Measurements from ENCODE around the gene PADI2.
"Not testable (repeated sequence)": the region's sequence is repeated elsewhere in the genome, so short reads cannot be mapped to it uniquely, and the experiment has no call there.

Gene PADI2

DNA sequence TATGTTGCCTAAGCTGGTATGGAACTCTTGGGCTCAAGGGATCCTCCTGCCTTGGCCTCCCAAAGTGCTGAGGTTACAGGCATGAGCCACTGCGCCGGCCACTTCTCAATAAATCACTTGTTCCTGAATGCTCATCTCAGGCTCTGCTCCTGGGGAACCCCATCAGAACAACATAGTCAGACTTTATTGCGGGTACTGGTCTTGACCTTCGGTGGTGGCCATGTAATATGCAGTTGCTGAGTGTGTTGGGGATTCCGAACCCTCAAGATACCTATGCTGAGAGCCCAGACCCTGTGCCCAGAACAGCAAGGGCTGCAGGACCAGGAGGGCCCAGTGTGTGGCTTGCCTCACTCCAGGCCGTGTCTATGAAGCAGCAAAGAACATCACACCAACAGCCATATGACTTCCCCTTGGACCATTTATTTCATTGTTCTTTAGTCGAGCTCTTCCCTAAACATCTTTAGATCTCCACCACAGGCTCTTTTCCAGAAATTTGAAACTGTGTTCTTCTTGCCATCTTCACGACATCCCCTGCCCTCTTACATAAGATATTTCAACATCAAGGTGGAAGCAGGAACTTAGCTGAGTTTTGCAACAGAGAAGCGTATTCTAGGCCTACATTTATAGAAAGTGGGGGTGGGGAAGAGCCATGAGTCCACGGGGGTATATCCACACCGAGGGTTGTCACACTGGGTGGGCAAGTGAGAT, 52.7 kb downstream of the PADI2 start:
- no peaks in the 10 kb centered on the region for H3K4me1 ChIP-seq (ENCODE audit: insufficient read depth, low read length, poor library complexity, severe bottlenecking)
- no peak overlapping the region for H2AFZ ChIP-seq (ENCODE audit: low read length)
- no peaks in the 10 kb centered on the region for H3F3A ChIP-seq (ENCODE audit: low read depth)
- peaks cover 3% of the 10 kb centered on the region; the same call in 1 of the 2 replicates for H3K9me3 ChIP-seq (ENCODE audit: insufficient read depth, low read depth, low read length)
- no peak overlapping the region for H3K9ac ChIP-seq (ENCODE audit: low read depth, low read length, poor library complexity, severe bottlenecking)
- no peaks in the 10 kb centered on the region for H4K20me1 ChIP-seq (ENCODE audit: insufficient read depth, low read length, poor library complexity, severe bottlenecking)
- no peaks in the 10 kb centered on the region for H3K36me3 ChIP-seq (ENCODE audit: insufficient read depth, low read length)
- no peaks in the 10 kb centered on the region for H3K79me2 ChIP-seq (ENCODE audit: insufficient read depth, low read length)
- H3K9me2 ChIP-seq (replicated peaks; ENCODE audit: low read depth, low read length), result no peaks in the 10 kb centered on the region
- no peak overlapping the region for H3K4me3 ChIP-seq (ENCODE audit: low read length, poor library complexity, severe bottlenecking)
- TF ChIP-seq CTCF (conservative IDR thresholded peaks at IDR 0.05; ENCODE audit: low read length), result no peak
- TF ChIP-seq EZH2phosphoT487 (IDR thresholded peaks at IDR 0.05; ENCODE audit: borderline replicate concordance), result no peak
- no peaks in the 10 kb centered on the region for H3K27me3 ChIP-seq (ENCODE audit: insufficient read depth, low read length, poor library complexity, severe bottlenecking)
- no peak overlapping the region for H3K4me2 ChIP-seq (ENCODE audit: low read depth, low read length, poor library complexity, severe bottlenecking)

DNA sequence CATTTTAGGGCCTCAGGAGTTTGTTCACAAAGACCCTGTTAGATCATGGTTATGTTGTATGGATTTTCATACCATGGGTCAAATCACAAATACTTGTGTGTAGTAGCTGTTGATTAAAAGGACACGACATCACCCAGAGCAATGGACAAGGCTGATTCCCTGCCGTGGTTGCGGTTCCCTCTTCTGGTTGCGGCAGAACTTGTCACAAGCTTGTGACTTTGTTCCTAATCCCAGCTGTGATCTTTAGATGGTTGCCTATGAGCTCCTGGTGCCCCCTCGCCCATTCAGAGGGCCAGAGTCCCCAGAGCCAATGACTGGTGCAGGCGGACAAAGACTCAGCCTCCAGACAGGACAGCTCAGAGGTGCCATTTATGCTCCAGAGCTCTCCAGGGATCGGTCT, 53.6 kb downstream of the PADI2 start:
- no peaks in the 10 kb centered on the region for H3K4me1 ChIP-seq (ENCODE audit: insufficient read depth, low read length, poor library complexity, severe bottlenecking)
- H3K79me2 ChIP-seq (ENCODE audit: insufficient read depth, low read length), result no peaks in the 10 kb centered on the region
- no peaks in the 10 kb centered on the region for H3K9me2 ChIP-seq (replicated peaks; ENCODE audit: low read depth, low read length)
- no peaks in the 10 kb centered on the region for H4K20me1 ChIP-seq (ENCODE audit: insufficient read depth, low read length, poor library complexity, severe bottlenecking)
- H3K4me2 ChIP-seq (ENCODE audit: low read depth, low read length, poor library complexity, severe bottlenecking), result no peak overlapping the region
- no peak overlapping the region for H3K4me3 ChIP-seq (ENCODE audit: low read length, poor library complexity, severe bottlenecking)
- TF ChIP-seq CTCF (conservative IDR thresholded peaks at IDR 0.05; ENCODE audit: low read length) (no peak), EZH2phosphoT487 (IDR thresholded peaks at IDR 0.05; ENCODE audit: borderline replicate concordance) (no peak)
- no peaks in the 10 kb centered on the region for H3K36me3 ChIP-seq (ENCODE audit: insufficient read depth, low read length)
- H2AFZ ChIP-seq (ENCODE audit: low read length), result no peak overlapping the region
- H3K27me3 ChIP-seq (ENCODE audit: insufficient read depth, low read length, poor library complexity, severe bottlenecking), result no peaks in the 10 kb centered on the region
- H3K9ac ChIP-seq (ENCODE audit: low read depth, low read length, poor library complexity, severe bottlenecking), result no peak overlapping the region
- no peaks in the 10 kb centered on the region for H3F3A ChIP-seq (ENCODE audit: low read depth)
- peaks cover 3% of the 10 kb centered on the region; the same call in 1 of the 2 replicates for H3K9me3 ChIP-seq (ENCODE audit: insufficient read depth, low read depth, low read length)

DNA sequence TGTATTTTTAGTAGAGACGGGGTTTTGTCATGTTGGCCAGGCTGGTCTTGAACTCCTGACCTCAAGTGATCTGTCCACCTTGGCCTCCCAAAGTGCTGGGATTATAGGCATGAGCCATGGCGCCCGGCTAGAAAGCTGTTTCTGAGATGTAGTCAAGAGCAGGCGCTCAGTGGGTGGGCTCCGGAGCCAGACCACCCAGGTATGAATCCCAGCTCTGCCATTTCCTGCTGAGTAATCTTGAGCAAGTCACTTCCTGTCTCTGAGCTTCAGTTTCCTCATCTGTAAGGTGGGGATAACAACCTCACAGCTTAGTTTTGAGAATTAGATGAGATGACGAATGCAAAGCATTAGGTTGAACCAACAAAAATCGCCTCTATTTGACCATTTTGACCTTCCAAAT, 56.5 kb downstream of the PADI2 start:
- not testable (repeated sequence) for H3K9me3 ChIP-seq (ENCODE audit: insufficient read depth, low read depth, low read length); H3K9me2 ChIP-seq (replicated peaks; ENCODE audit: low read depth, low read length); H3K79me2 ChIP-seq (ENCODE audit: insufficient read depth, low read length); H3F3A ChIP-seq (ENCODE audit: low read depth); H2AFZ ChIP-seq (ENCODE audit: low read length); H4K20me1 ChIP-seq (ENCODE audit: insufficient read depth, low read length, poor library complexity, severe bottlenecking); H3K9ac ChIP-seq (ENCODE audit: low read depth, low read length, poor library complexity, severe bottlenecking); H3K4me2 ChIP-seq (ENCODE audit: low read depth, low read length, poor library complexity, severe bottlenecking); H3K4me3 ChIP-seq (ENCODE audit: low read length, poor library complexity, severe bottlenecking); H3K4me1 ChIP-seq (ENCODE audit: insufficient read depth, low read length, poor library complexity, severe bottlenecking); H3K27me3 ChIP-seq (ENCODE audit: insufficient read depth, low read length, poor library complexity, severe bottlenecking); H3K36me3 ChIP-seq (ENCODE audit: insufficient read depth, low read length)

- Histone ChIP-seq H2AFZ (ENCODE audit: low read length) (no peak overlapping the region), H3K4me1 (ENCODE audit: insufficient read depth, low read length, poor library complexity, severe bottlenecking) (no peaks in the 10 kb centered on the region), H4K20me1 (ENCODE audit: insufficient read depth, low read length, poor library complexity, severe bottlenecking) (no peaks in the 10 kb centered on the region), H3K4me2 (ENCODE audit: low read depth, low read length, poor library complexity, severe bottlenecking) (no peak overlapping the region), H3K9me2 (replicated peaks; ENCODE audit: low read depth, low read length) (no peaks in the 10 kb centered on the region), H3K27me3 (ENCODE audit: insufficient read depth, low read length, poor library complexity, severe bottlenecking) (no peaks in the 10 kb centered on the region), H3K36me3 (ENCODE audit: insufficient read depth, low read length) (no peaks in the 10 kb centered on the region), H3K79me2 (ENCODE audit: insufficient read depth, low read length) (no peaks in the 10 kb centered on the region), H3K9me3 (ENCODE audit: insufficient read depth, low read depth, low read length) (peaks cover 3% of the 10 kb centered on the region; the same call in 1 of the 2 replicates), H3K9ac (ENCODE audit: low read depth, low read length, poor library complexity, severe bottlenecking) (no peak overlapping the region), H3K4me3 (ENCODE audit: low read length, poor library complexity, severe bottlenecking) (no peak overlapping the region), H3F3A (ENCODE audit: low read depth) (no peaks in the 10 kb centered on the region)
- TF ChIP-seq EZH2phosphoT487 (IDR thresholded peaks at IDR 0.05; ENCODE audit: borderline replicate concordance) (no peak), CTCF (conservative IDR thresholded peaks at IDR 0.05; ENCODE audit: low read length) (no peak)
Observed at GRCh38 chr1:17061892-17062291, 57.4 kb downstream of the PADI2 start.

Measured in Loucy (cell line).